Upper lobe of left lung (tissue), 6 donors: Measurements from ENCODE around the gene KRT12. TPM values are rescaled to one million over a fixed set of nuclear protein-coding genes. Genes with fewer than 3 reads are reported as not detected.
A peak's percentile ranks its signal among the peaks of the same experiment; 100 is the strongest.
"Not testable (repeated sequence)": the region's sequence is repeated elsewhere in the genome, so short reads cannot be mapped to it uniquely, and the experiment has no call there.

Experiments used
- ATAC-seq, 2 donors: fragments of 200-7000 bp; cut with Tn5 transposase; one replicate each; pipeline ENCODE4 v1.9.1; 2022; ENCODE audit warnings: mild to moderate bottlenecking in 2 of 2, moderate library complexity in 2 of 2; ENCODE audit not compliant: low FRiP score in 2 of 2
- DNase-seq, 2 donors: peaks; one replicate each; pipeline ENCODE4 v3.0.0-alpha.2; 2019 to 2020
- H3K27ac ChIP-seq, 4 donors: fragments of 200-600 bp; sonication (generic); one replicate each; pipeline ENCODE4 v1.5.1; 2016 to 2019
- H3K27me3 ChIP-seq, 4 donors: fragments of 200-600 bp; sonication (generic); one replicate each; pipeline ENCODE4 v1.5.1; 2017 to 2019
- H3K36me3 ChIP-seq, 4 donors: fragments of 200-600 bp; sonication (generic); one replicate each; pipeline ENCODE4 v1.5.1; 2016 to 2019
- H3K4me1 ChIP-seq, 4 donors: fragments of 200-600 bp; sonication (generic); one replicate each; pipeline ENCODE4 v1.5.1; 2018 to 2019
- H3K4me3 ChIP-seq, 4 donors: fragments of 200-600 bp; sonication (generic); one replicate each; pipeline ENCODE4 v1.5.1; 2017 to 2019; ENCODE audit warnings: mild to moderate bottlenecking in 2 of 4, moderate library complexity in 1 of 4
- H3K9me3 ChIP-seq, 4 donors: fragments of 200-600 bp; sonication (generic); one replicate each; pipeline ENCODE4 v1.5.1; 2018 to 2019
- EP300 ChIP-seq, 4 donors: sonication (generic); formaldehyde crosslinking; IDR thresholded peaks; one replicate each; pipeline ENCODE4 v1.5.1; 2017; ENCODE audit warnings: antibody characterized with exemption in 4 of 4, control low read depth in 2 of 4
- POLR2A ChIP-seq, 4 donors: fragments of 450-650 bp; IDR thresholded peaks; one replicate each; pipeline ENCODE4 v1.5.1; 2016 to 2017; ENCODE audit warnings: antibody characterized with exemption in 4 of 4, mild to moderate bottlenecking in 2 of 4
- POLR2AphosphoS5 ChIP-seq, 2 donors: sonication (generic); formaldehyde crosslinking; IDR thresholded peaks; one replicate each; pipeline ENCODE4 v1.5.1; 2017; ENCODE audit warnings: antibody characterized with exemption in 2 of 2
- WGBS, 2 donors: methylation state at CpG; one replicate each; pipeline ENCODE4 v1.1.5; 2017 to 2018; 5-methylcytosine and 5-hydroxymethylcytosine counted together
- total RNA-seq, 6 donors: library from RNA; depleted of rRNA in 4 of 6; stranded (reverse); fragments of >200 nt in 4 of 6; gene quantifications; one replicate each; pipeline versions ENCODE4 v1.1.0 to v1.2.1, GENCODE V29; 2016 to 2021
- TF ChIP-seq, protein P1 (sequence below), 6 experiments: fragments of 450-650 bp in 4 of 6; fragments of 200-600 bp in 2 of 6; sonication (generic) in 2 of 6; IDR thresholded peaks; one replicate each; pipeline ENCODE4 v1.5.1; 2016 to 2019; ENCODE audit warnings: antibody characterized with exemption in 6 of 6
- donor health status: DM: no; HTN: no; CAD: no; lungs with moderate emphysema.
- donor health status: DM: no; HTN: yes; CAD: no; lungs with severe emphysema.

KRT12 gene
- total RNA-seq, 6 donors from 2014 or later = not detected

DNA sequence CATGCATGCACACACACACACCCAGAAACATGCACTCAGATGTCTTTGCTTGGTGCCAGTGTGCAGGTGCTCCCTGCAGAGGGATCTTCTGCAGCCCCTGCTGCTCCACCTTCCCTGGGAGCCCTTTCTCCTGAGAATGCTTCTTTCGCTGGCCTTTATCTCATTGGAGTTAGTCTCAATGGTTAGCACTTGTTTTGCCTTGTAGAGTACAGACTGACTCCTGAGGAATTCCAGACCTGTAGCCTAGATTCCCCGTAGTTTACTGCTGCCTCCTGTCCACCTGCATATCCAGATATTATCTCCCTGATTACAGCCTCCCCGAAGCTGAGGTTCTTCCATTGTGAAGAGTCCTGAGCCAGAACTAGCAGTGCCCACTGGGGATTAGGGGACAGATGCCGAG, 3.1 kb upstream of the KRT12 start:
- TF ChIP-seq POLR2AphosphoS5 (IDR thresholded peaks at IDR 0.05) (no peak), POLR2A (IDR thresholded peaks at IDR 0.05) (no peak), EP300 (IDR thresholded peaks at IDR 0.05) (no peak)
- TF ChIP-seq, protein P1, sequence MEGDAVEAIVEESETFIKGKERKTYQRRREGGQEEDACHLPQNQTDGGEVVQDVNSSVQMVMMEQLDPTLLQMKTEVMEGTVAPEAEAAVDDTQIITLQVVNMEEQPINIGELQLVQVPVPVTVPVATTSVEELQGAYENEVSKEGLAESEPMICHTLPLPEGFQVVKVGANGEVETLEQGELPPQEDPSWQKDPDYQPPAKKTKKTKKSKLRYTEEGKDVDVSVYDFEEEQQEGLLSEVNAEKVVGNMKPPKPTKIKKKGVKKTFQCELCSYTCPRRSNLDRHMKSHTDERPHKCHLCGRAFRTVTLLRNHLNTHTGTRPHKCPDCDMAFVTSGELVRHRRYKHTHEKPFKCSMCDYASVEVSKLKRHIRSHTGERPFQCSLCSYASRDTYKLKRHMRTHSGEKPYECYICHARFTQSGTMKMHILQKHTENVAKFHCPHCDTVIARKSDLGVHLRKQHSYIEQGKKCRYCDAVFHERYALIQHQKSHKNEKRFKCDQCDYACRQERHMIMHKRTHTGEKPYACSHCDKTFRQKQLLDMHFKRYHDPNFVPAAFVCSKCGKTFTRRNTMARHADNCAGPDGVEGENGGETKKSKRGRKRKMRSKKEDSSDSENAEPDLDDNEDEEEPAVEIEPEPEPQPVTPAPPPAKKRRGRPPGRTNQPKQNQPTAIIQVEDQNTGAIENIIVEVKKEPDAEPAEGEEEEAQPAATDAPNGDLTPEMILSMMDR (IDR thresholded peaks at IDR 0.05) = no peak
- ATAC-seq (no peak), DNase-seq (no peak)
- Histone ChIP-seq H3K27ac (no peak overlapping the region), H3K27me3 (no peaks in the 10 kb centered on the region), H3K4me3 (no peak overlapping the region), H3K9me3 (no peaks in the 10 kb centered on the region), H3K4me1 (no peaks in the 10 kb centered on the region), H3K36me3 (no peaks in the 10 kb centered on the region)
- WGBS, 2 donors = 74 to 80% methylated on average over 4 of the region's 4 CpGs

DNA sequence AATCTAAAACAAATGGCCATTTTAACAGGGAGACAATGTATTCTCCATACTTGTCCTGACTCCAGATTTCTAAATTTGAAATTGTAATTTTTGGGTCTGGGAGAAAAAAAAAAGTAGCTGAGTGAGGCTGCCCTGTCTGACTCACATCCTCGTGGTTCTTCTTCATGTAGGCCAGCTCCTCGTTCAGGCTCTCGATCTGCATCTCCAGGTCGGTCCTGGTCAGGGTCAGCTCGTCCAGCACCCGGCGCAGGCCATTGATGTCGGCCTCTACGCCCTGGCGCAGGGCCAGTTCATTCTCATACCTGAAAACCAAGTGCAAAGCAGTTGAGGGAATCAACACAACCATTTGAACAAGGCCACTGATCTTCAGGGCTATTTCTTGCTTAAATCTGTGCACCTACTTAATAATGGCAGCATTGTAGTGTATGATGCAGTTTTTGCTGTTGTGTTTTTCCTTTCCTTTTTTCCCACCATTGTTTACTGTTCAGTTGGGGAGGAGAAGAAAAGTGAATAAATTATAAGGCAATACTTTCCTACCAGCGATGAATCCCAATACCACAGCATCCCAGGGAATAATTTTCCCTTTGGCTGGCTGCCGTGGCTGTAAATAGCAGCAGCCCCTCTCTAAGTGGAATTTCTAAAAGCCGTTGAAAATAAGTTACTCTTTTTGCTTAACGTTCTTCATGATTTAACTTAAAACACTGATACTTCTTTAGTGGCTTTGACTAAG, 2.2 kb downstream of the KRT12 start:
- no peak for ATAC-seq
- H3K36me3 ChIP-seq = no peaks in the 10 kb centered on the region

DNA sequence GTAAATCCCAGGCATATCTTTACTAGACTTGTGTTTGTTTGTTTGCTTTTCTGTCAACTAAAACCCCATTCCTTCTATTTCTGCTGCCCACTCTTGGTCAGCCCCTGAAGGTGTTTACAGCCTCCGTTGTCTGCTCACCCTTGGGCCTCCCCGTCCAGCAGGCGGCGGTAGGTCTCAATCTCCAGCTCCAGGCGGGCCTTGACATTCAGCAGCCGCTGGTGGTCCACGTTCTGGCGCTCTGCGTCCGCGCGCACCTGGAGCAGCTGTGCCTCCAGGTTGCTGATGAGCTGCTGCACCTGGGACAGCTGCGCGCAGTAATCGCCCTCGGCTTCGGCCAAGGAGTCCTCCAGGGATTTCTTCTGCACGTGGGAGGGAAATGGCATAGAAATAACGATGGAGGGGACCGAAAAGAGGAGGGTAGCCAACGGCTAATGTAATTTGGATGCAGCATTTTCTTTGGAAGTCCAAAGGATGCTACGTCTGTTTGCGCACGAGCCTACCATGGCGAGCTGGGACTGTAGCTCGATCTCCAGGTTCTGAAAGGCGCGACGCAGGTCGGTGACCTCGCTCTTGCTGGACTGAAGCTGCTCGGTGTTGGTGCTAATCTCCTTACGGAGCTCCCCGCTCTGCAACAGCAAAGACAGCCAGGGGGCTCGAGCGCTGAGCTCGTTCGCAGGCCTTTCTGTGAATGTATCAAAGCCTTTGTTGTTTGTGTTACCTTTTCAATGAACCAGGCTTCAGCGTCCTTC, 3.9 kb downstream of the KRT12 start:
- ATAC-seq = no peak
- 59 to 68% methylated on average over 32 to 39 of the region's 39 CpGs for WGBS, 2 donors

More for the DNA sequence above, 2.2 kb downstream of the KRT12 start:
- Histone ChIP-seq H3K27ac (no peak overlapping the region), H3K27me3 (no peaks in the 10 kb centered on the region), H3K9me3 (no peaks in the 10 kb centered on the region), H3K4me1 (no peaks in the 10 kb centered on the region), H3K4me3 (no peak overlapping the region)
- no peak for TF ChIP-seq POLR2A (IDR thresholded peaks at IDR 0.05)
- TF ChIP-seq, protein P1 (IDR thresholded peaks at IDR 0.05) = no peak
- no peak for TF ChIP-seq EP300 (IDR thresholded peaks at IDR 0.05)
- TF ChIP-seq POLR2AphosphoS5 (IDR thresholded peaks at IDR 0.05) = no peak
- peak in 1 of 2 donors; percentile 19 for DNase-seq
- whole genome bisulfite sequencing, 2 donors = 81 to 86% methylated on average over 14 of the region's 14 CpGs

DNA sequence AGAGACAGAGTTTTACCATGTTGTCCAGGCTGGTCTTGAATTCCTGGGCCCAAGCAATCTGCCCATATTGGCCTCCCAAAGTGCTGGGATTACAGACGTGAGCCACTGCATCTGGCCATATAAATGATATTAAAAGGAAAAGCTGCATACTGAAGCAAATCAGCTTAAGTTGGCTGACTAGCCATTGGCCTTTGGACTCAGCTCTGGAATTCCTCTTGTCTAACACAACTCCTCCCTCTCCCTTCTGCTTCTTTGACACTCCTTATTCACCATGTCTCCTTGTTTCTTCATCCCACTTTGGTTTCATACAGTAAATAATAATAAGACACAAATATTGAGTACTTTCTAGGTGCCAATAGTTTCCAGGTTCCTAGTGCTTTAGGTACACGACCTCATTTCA, 7.5 kb downstream of the KRT12 start:
- 60 to 84% methylated on average over 2 of the region's 2 CpGs for WGBS, 2 donors
- Histone ChIP-seq H3K9me3 (no peaks in the 10 kb centered on the region), H3K27ac (no peak overlapping the region), H3K27me3 (no peaks in the 10 kb centered on the region), H3K4me1 (no peaks in the 10 kb centered on the region), H3K4me3 (no peak overlapping the region), H3K36me3 (no peaks in the 10 kb centered on the region)
- TF ChIP-seq POLR2A (IDR thresholded peaks at IDR 0.05) (no peak), POLR2AphosphoS5 (IDR thresholded peaks at IDR 0.05) (no peak), EP300 (IDR thresholded peaks at IDR 0.05) (no peak)
- TF ChIP-seq, protein P1 (IDR thresholded peaks at IDR 0.05) = no peak
- ATAC-seq (no peak), DNase-seq (no peak)

More for the DNA sequence above, 3.9 kb downstream of the KRT12 start:
- H3K36me3 ChIP-seq = no peaks in the 10 kb centered on the region
- no peaks in the 10 kb centered on the region for H3K27me3 ChIP-seq
- H3K27ac ChIP-seq = no peak overlapping the region
- H3K4me3 ChIP-seq = no peak overlapping the region
- TF ChIP-seq POLR2AphosphoS5 (IDR thresholded peaks at IDR 0.05) (no peak), POLR2A (IDR thresholded peaks at IDR 0.05) (no peak), EP300 (IDR thresholded peaks at IDR 0.05) (no peak)
- TF ChIP-seq, protein P1 (IDR thresholded peaks at IDR 0.05) = no peak
- H3K9me3 ChIP-seq = no peaks in the 10 kb centered on the region
- peak in 1 of 2 donors; percentile 57 for DNase-seq
- H3K4me1 ChIP-seq = no peaks in the 10 kb centered on the region

DNA sequence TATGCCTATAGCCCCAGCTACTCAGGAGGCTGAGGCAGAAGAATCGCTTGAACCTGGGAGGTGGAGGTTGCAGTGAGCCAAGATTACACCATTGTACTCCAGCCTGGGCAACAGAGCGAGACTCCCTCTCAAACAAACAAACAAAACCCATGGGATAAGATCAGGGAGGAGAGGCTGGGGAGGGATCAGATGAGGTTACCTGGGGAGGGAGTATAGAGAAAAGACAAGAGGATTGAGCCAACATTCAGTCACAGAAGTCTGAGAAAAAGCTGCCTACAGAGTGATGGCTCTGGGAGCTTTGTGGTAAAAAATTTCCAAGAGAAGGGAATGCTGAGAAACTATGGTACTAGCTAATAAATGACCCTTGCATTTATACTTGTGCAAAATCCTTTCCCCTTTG, 8.4 kb downstream of the KRT12 start:
- not testable (repeated sequence) for H3K4me1 ChIP-seq, H3K27ac ChIP-seq, H3K9me3 ChIP-seq, DNase-seq, ATAC-seq, H3K27me3 ChIP-seq, H3K36me3 ChIP-seq, H3K4me3 ChIP-seq
- WGBS, 2 donors = 85 to 95% methylated on average over 2 of the region's 2 CpGs
